ENCODE results near the gene PRM2.
A peak's percentile ranks its signal among the peaks of the same experiment; 100 is the strongest.

The PRM2 gene

DNA sequence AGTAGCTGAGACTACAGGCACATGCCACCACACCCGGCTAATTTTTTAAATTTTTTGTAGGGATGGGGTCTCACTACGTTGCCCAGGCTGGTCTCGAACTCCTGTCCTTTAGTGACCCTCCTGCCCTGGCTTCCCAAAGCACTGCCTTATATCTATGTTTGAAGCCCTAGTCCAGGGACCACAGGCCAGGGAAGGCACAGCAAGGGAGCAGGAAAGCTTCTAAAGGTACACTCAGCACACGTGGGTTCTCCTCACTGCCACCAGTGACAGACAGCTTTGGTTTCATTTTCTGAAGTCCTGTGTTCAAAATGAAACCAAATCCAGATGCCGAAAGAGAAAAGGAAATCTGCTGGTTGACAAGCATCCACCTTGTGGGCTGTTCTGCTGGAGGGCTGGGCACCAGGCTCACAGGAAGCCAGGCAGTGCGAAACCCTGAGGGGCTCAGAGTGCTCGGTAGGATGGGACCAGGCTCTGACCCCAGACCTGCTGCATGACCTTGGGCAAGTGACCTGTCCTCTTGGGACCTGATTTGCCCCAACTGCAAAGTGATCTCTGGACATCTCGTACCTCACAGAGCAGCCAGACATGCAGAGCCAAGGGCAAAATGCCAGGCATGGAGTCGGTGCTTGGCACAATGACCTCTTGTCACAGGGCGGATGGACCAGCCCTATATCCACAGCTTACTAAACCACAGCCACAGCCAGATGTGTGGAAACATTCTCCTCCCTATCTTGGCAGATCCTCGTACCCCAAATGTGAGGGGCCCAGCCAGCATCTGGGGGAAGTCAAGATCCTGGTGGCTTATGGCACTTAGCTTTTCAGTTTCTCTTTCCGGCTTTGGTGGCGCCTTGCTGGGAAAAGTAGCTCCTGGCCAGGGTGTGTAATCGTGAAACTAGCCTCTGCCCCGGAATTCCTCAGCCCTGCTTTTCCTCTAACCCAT is 17.5 kb downstream of the PRM2 start:
- peak; percentile 64 to 66 for DNase-seq

- DNase-seq: peak; percentile 75 to 80
Measured at GRCh38 chr16:11257131-11257938, 18.9 kb downstream of the PRM2 start.

- peak; percentile 79 to 81 for DNase-seq
Measured at GRCh38 chr16:11256661-11257130, 19.6 kb downstream of the PRM2 start.

DNA sequence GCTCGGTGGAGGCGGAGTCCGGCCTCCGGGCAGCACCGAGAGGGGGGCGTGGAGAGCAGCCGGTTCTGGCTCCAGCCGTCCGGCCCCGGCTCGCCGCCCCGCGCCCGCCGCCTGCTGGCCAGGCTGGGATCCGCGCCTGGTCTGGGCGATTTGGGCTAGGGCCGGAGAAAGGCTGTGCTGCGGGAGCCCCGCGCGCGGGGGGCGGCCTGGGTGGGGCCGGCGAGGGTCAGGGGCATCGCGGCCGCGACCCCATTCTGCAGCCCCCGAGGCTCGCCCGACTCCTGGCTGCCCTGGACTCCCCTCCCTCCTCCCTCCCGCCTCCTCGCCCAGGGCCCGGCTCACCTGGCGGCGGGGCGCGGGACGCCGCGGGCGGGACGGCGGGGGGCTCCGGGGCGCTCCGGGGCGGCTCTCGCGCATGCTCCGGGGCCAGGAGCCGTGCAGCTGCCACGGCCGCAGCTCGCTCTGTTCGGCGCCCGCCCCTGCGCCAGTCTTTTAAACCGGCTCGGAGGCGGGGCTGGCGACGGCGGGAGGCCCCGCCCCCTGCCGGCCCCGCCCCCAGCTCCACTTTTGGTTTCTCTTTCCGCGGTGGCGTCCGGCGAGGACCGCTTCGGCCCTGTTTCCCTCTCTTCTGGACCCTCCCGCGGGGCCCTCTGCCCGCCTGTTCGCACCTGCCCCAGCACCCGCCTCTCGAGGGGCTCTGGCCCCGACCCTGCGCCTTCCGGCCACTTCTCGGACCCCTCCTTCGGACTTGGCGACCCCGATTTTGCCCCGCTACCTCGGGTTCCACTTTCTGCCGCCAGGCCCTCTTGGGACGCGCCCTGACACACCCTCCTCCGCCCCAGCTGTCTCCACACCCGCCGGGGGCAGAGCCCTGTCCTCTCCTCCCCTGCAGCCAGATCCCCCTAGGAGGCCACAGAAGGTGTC is 20.3 kb downstream of the PRM2 start, which contains the start of gene SOCS1:
TSS of gene SOCS1 (minus strand) at position 468 of the 924 bp plus-strand sequence. CDS start 726 bp downstream, outside the sequence.
- DNase-seq: peak; percentile 90 to 94

- DNase-seq: peak; percentile 68 to 73
Measured at GRCh38 chr16:11254913-11255736, 21.2 kb downstream of the PRM2 start.

GRCh38 chr16:11253995-11254912 is 22.0 kb downstream of the PRM2 start:
- DNase-seq: peak; percentile 53 to 60

- DNase-seq: peak; percentile 77 to 81
Measured at GRCh38 chr16:11253009-11253994, 23.0 kb downstream of the PRM2 start.

DNA sequence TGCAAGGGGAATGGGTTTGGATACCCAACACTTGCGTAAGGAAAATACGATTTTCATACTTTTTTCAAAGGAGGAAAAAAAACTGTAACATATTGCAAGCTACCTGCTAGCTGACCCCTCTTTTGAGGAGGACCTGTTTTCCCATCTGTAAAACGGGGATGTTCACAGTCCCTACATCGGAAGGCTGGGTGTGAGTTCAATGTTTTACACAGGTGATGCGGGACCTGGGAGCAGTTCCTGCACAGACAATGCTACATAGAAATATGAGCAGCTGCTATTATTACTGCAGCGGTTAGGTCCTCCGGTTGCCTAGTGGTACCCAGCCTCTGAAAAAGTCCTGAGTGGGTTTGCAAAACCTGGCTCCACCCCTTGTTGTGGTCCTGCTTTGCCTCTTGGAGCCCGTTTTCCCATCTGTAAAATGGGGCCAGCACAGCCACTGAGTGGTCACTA is 23.8 kb downstream of the PRM2 start:
- peak; percentile 70 to 75 for DNase-seq

DNA sequence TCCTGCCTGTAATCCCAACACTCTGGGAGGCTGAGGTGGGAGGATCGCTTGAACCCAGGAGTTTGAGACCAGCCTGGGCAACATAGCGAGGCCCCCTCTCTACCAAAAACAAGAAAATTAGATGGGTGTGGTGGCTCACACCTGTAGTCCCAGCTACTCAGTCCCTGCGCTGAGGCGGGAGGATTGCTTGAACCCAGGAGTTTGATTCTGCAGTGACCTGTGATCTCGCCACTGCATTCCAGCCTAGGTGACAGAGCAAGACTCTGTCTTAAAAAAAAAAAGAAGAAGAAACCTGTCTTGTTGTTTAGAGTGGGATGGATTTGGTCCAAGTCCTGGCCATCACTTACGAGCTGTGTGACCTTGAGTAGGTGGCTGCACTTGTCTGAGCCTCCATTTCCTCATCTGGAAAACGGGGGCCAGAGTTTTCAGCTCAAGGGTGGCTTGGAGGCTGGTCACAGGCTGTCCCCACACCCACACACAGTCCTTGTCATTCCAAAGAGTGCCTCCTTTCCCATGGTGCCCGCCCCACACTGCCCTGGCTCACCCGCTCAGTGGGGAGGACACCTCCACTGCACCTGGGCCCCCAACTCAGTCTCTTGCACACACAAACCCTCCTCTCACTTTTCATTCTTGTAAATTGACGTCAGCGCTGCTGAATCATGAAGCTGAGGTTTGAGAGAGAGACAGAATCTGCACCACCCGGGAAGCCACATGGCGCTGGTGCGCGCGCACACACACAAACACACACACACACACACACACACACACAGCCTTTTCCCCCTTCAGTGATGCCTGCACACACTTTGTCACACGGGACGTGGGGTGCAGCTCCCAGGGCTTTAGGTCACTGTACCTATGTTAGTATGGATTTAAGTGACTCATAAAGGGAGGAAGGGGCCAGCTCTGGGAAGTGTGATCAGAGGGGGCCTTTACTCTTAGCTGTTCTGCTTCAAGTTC is 24.5 kb downstream of the PRM2 start:
- peak; percentile 90 for DNase-seq

GRCh38 chr16:11250786-11251524 is 25.3 kb downstream of the PRM2 start:
- peak; percentile 59 for DNase-seq

- peak; percentile 71 for DNase-seq
Measured at GRCh38 chr16:11250091-11250785, 26.0 kb downstream of the PRM2 start.

DNA sequence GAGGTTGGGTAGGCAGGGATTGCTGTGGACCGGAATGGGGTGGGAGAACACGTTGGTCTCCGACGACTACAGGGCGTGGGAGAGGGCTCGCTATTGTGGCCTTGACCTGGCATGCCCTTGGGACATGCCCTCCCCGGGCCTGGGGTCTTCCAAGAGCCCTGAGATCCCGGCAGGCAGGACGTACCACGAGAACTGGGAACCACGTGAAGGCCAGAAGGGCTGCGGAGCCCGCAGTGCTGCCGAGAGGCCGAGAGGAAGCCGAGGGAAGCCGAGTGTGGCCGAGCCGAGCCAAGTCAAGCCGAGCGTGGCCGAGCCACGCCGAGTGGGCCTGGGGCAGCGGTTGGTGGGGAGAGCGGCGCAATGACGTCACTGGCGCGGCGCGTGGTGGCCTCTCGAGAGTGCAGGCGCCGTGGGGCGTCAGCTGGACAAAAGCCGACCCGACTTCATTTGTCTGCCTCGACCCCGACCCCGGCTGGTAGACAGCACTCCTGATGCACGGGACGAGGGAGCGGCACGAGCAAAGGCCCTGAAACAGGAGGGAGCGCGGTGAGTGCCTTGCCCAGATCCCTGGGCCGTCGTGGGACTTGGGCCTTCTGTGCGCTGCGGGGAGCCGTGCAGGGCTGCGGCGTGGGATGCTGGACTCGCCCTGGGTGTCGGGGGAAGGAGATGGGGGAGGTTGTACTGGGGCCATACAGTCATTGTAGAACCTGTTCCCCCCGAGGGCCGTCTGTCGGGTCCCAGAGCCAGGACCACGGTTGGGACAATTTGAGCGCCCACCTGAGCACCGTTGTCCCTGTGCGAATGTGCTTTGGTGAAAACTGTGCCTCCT is 26.8 kb downstream of the PRM2 start:
- DNase-seq: peak; percentile 55 to 65

DNA sequence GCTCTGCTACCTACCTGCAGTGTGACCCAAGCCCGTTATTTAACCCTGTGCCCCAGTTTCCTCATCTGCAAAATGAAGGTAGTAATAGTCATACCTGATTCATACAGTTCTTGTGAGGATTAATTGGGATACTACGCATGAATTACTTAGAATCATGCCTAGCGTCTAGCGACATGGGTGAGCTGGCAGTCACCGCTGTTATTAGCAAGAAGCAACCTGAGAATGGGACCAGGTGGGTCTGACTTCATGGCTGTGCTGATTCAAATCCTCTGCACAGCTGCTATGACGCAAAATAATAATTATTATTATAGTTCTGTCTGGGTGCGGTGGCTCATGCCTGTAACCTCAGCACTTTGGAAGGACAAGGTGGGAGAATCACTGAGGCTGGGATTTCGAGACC is 28.1 kb downstream of the PRM2 start:
- peak in 1 of 2 experiments; percentile 50 for DNase-seq

- DNase-seq: peak; percentile 63 to 67
Measured at GRCh38 chr16:11245988-11246387, 30.3 kb downstream of the PRM2 start.

- no peak for DNase-seq
Measured at GRCh38 chr16:11245222-11245737, 31.0 kb downstream of the PRM2 start.
